Umbilical cord (tissue), 2 donors: ENCODE data around the gene TMEM220. TPM values are rescaled to one million over a fixed set of nuclear protein-coding genes. Genes with fewer than 3 reads are reported as not detected.
A peak's percentile ranks its signal among the peaks of the same experiment; 100 is the strongest.
"Not testable (repeated sequence)": the region's sequence is repeated elsewhere in the genome, so short reads cannot be mapped to it uniquely, and the experiment has no call there.

Experiments
- DNase-seq: peaks from one replicate; pipeline ENCODE4 v3.0.0-alpha.2; 2015; ENCODE audit warnings: low spot score
- total RNA-seq: library from RNA; depleted of rRNA; stranded (reverse); fragments of >200 nt; gene quantifications from one replicate; pipeline ENCODE4 v1.2.3, GENCODE V29; 2014; ENCODE audit warnings: low replicate concordance; ENCODE audit not compliant: insufficient read depth

TMEM220 gene
- total RNA-seq, 1 donor from 2014 or later: 20.0 TPM

GRCh38 chr17:10754861-10755591 is 25.2 kb upstream of the TMEM220 start:
- peak; percentile 45 for DNase-seq

GRCh38 chr17:10754109-10754508 is 24.3 kb upstream of the TMEM220 start:
- DNase-seq: no peak

- DNase-seq: no peak
These were observed 22.9 kb upstream of the TMEM220 start for GRCh38 chr17:10752696-10753095.

GRCh38 chr17:10751563-10751962 is 21.7 kb upstream of the TMEM220 start:
- DNase-seq: no peak

GRCh38 chr17:10750210-10750609 is 20.4 kb upstream of the TMEM220 start:
- no peak for DNase-seq

GRCh38 chr17:10748531-10749181 is 18.8 kb upstream of the TMEM220 start:
- peak; percentile 78 for DNase-seq

GRCh38 chr17:10745231-10745630 is 15.4 kb upstream of the TMEM220 start:
- peak; percentile 29 for DNase-seq

GRCh38 chr17:10744501-10745000 is 14.7 kb upstream of the TMEM220 start:
- no peak for DNase-seq

GRCh38 chr17:10743316-10744009 is 13.6 kb upstream of the TMEM220 start:
- DNase-seq: no peak

- no peak for DNase-seq
These were observed 12.6 kb upstream of the TMEM220 start for GRCh38 chr17:10742431-10742830.

GRCh38 chr17:10741416-10742135 is 11.8 kb upstream of the TMEM220 start:
- no peak for DNase-seq

GRCh38 chr17:10739386-10739785 is 9.6 kb upstream of the TMEM220 start:
- DNase-seq: no peak

- peak; percentile 52 for DNase-seq
These were observed 8.9 kb upstream of the TMEM220 start for GRCh38 chr17:10738521-10739258.

GRCh38 chr17:10737736-10738135 is 7.9 kb upstream of the TMEM220 start:
- no peak for DNase-seq

GRCh38 chr17:10737168-10737622 is 7.4 kb upstream of the TMEM220 start:
- peak; percentile 77 for DNase-seq

GRCh38 chr17:10735821-10736220 is 6.0 kb upstream of the TMEM220 start:
- no peak for DNase-seq

GRCh38 chr17:10735251-10735650 is 5.4 kb upstream of the TMEM220 start:
- no peak for DNase-seq

GRCh38 chr17:10733666-10734065 is 3.8 kb upstream of the TMEM220 start:
- DNase-seq: no peak

- DNase-seq: not testable (repeated sequence)
These were observed 2.3 kb upstream of the TMEM220 start for GRCh38 chr17:10732121-10732520.

GRCh38 chr17:10731408-10731879 is 1.6 kb upstream of the TMEM220 start:
- no peak for DNase-seq

GRCh38 chr17:10730247-10730646 is 424 bp upstream of the TMEM220 start:
- not testable (repeated sequence) for DNase-seq
